ENCODE data around the gene DUS1L. TPM values are rescaled to one million over a fixed set of nuclear protein-coding genes. Genes with fewer than 3 reads are reported as not detected.

The DUS1L gene
- total RNA-seq, 1 experiment from 2014 or later = 176 TPM

DNA sequence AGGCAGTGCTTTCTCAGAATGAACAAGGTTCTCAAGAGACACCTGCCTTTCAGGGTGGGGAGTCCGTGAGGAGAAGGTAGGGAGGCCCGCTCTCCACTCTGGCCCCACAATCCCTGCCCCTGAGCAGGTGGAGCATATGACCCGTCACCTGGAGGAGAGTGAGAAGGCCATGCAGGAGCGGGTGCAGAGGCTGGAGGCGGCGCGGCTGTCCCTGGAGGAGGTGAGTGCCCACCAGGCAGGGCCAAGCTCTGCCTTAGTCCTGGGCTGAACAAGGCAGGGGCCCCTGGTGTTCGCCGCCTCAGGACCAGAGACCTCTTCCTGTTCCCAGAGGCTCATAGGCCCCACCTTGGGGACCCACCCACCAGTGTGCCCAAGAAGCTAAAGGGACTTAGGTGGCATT is 36.6 kb downstream of the DUS1L start (continued):
- TF ChIP-seq, protein P1, sequence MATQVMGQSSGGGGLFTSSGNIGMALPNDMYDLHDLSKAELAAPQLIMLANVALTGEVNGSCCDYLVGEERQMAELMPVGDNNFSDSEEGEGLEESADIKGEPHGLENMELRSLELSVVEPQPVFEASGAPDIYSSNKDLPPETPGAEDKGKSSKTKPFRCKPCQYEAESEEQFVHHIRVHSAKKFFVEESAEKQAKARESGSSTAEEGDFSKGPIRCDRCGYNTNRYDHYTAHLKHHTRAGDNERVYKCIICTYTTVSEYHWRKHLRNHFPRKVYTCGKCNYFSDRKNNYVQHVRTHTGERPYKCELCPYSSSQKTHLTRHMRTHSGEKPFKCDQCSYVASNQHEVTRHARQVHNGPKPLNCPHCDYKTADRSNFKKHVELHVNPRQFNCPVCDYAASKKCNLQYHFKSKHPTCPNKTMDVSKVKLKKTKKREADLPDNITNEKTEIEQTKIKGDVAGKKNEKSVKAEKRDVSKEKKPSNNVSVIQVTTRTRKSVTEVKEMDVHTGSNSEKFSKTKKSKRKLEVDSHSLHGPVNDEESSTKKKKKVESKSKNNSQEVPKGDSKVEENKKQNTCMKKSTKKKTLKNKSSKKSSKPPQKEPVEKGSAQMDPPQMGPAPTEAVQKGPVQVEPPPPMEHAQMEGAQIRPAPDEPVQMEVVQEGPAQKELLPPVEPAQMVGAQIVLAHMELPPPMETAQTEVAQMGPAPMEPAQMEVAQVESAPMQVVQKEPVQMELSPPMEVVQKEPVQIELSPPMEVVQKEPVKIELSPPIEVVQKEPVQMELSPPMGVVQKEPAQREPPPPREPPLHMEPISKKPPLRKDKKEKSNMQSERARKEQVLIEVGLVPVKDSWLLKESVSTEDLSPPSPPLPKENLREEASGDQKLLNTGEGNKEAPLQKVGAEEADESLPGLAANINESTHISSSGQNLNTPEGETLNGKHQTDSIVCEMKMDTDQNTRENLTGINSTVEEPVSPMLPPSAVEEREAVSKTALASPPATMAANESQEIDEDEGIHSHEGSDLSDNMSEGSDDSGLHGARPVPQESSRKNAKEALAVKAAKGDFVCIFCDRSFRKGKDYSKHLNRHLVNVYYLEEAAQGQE (IDR thresholded peaks at IDR 0.05; ENCODE audit: low read depth) = no peak

DNA sequence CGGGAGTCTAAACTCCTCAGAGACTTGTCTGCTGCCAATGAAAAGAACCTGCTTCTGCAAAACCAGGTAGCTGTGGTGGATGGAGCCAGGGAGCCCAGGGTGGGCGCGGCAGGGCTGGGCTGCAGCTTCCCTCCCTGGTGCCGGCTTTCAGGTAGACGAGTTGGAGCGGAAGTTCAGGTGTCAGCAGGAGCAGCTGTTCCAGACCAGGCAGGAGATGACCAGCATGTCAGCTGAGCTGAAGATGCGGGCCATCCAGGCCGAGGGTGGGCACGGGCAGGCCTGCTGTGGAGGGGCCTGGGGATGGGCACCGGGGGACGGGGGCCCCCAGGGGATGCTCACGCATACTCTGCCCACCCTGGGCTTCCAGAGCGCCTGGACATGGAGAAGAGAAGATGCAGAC is 37.4 kb downstream of the DUS1L start:
- Histone ChIP-seq H3K79me2 (ENCODE audit: insufficient read depth, low read length) (peaks cover 22% of the 10 kb centered on the region; the same call in 1 of the 2 replicates), H3K9me2 (ENCODE audit: insufficient read depth) (no peaks in the 10 kb centered on the region), H4K20me1 (ENCODE audit: insufficient read depth) (no peaks in the 10 kb centered on the region), H3K36me3 (ENCODE audit: control insufficient read depth in 1 of 2, insufficient read depth in 2 of 2, low read length in 2 of 2) (no peaks in the 10 kb centered on the region; a peak in 1 of 4 replicates), H3K4me3 (replicated peaks in 1 of 2; ENCODE audit: low read depth in 1 of 2, low read length in 2 of 2) (no peak overlapping the region), H3K9ac (ENCODE audit: low read length) (no peak overlapping the region), H3K4me1 (ENCODE audit: control insufficient read depth in 1 of 2, insufficient read depth in 2 of 2, low read length in 2 of 2) (peaks cover 16 to 40% of the 10 kb centered on the region in 2 experiments; a peak in 3 of 4 replicates), H3K27ac (ENCODE audit: low read depth, low read length) (no peak overlapping the region; the same call in 1 of the 2 replicates), H3K9me3 (ENCODE audit: control insufficient read depth in 1 of 2, insufficient read depth in 1 of 2, low read depth in 1 of 2, low read length in 2 of 2) (no peaks in the 10 kb centered on the region), H2AFZ (ENCODE audit: low read depth, low read length, poor library complexity, severe bottlenecking) (no peak overlapping the region), H3K27me3 (ENCODE audit: insufficient read depth, low read length) (no peaks in the 10 kb centered on the region), H3K4me2 (ENCODE audit: low read length) (no peak overlapping the region)
- BruUV-seq (replicated peaks) = no TSS peak
- RAD21 ChIA-PET (ENCODE audit: low non-redundant PET in 1 of 2, low total read pairs in 2 of 2, uncharacterized antibody in 2 of 2, unreplicated experiment in 2 of 2) = interaction anchor here in 1 of 2 experiments (1.2 kb wide), 1 partner anchor 73 kb away, joined by 3 read pairs; no protein-coding TSS in a partner anchor
- TF ChIP-seq POLR2AphosphoS5 (IDR thresholded peaks at IDR 0.05; ENCODE audit: low read depth, low read length) (no peak), POLR2A (IDR thresholded peaks at IDR 0.05; ENCODE audit: borderline replicate concordance, extremely low read depth, insufficient read depth, insufficient read length) (no peak), CBX3 (IDR thresholded peaks at IDR 0.05; ENCODE audit: low read depth) (no peak)
- TF ChIP-seq, protein P1 (IDR thresholded peaks at IDR 0.05; ENCODE audit: low read depth) = no peak
- CTCF ChIA-PET = no interaction called here
- ATAC-seq (no peak), DNase-seq (ENCODE audit: low read depth, low spot score) (no peak)
- intact Hi-C loops (cut with micrococcal nuclease) = no loop called here
- POLR2A ChIA-PET = interaction anchor here (1.8 kb wide), 1 partner anchor 9 kb away, joined by 4 read pairs; the partner anchor contains the start of gene DCXR
